Tibial artery (tissue), 4 donors: ENCODE results near the gene USP5.
"Not testable (repeated sequence)": the region's sequence is repeated elsewhere in the genome, so short reads cannot be mapped to it uniquely, and the experiment has no call there.

ENCODE experiments used
- DNase-seq, 2 donors: peaks; one replicate each; pipeline ENCODE4 v3.0.0-alpha.2; 2019
- H3K27ac ChIP-seq, 2 donors: fragments of 200-600 bp; sonication (generic) in 1 of 2; 1 replicate in 1 of 2; 2 replicates in 1 of 2; pipeline ENCODE4 v1.5.1; 2018 to 2019; ENCODE audit warnings: mild to moderate bottlenecking in 1 of 2
- H3K27me3 ChIP-seq, 2 donors: fragments of 200-600 bp; sonication (generic) in 1 of 2; one replicate each; pipeline versions ENCODE4 v1.5.1 to v1.6.0; 2016 to 2019
- H3K36me3 ChIP-seq, 3 donors: fragments of 200-600 bp; sonication (generic) in 2 of 3; one replicate each; pipeline ENCODE4 v1.5.1; 2016 to 2019; ENCODE audit warnings: mild to moderate bottlenecking in 2 of 3
- H3K4me1 ChIP-seq, 4 donors: fragments of 200-600 bp; sonication (generic) in 2 of 4; 1 replicate in 3 of 4; 2 replicates in 1 of 4; pipeline ENCODE4 v1.5.1; 2016 to 2019
- H3K4me3 ChIP-seq, 2 donors: fragments of 200-600 bp; sonication (generic) in 1 of 2; 1 replicate in 1 of 2; 2 replicates in 1 of 2; pipeline ENCODE4 v1.5.1; 2018 to 2019; ENCODE audit warnings: mild to moderate bottlenecking in 2 of 2
- H3K9me3 ChIP-seq, 3 donors: fragments of 200-600 bp; sonication (generic) in 1 of 3; one replicate each; pipeline ENCODE4 v1.5.1; 2016 to 2019
- CTCF ChIP-seq, 2 experiments: fragments of 200-600 bp in 1 of 2; fragments of 450-650 bp in 1 of 2; IDR thresholded peaks; one replicate each; pipeline ENCODE4 v1.5.1; 2017 to 2019; ENCODE audit warnings: antibody characterized with exemption in 2 of 2, mild to moderate bottlenecking in 1 of 2, moderate library complexity in 1 of 2
- intact Hi-C: fragments of 100-400 bp; cut with DNase I; formaldehyde crosslinking; loops from one replicate; pipeline ENCODE4 v1.15.0; 2023; ENCODE audit warnings: low total_unique reads

USP5 gene

GRCh38 chr12:6890789-6891645 is 39.1 kb downstream of the USP5 start:
- Histone ChIP-seq H3K9me3 (no peaks in the 10 kb centered on the region), H3K4me1 (peaks cover 0 to 15% (median 5%) of the 10 kb centered on the region in 4 donors), H3K36me3 (no peaks in the 10 kb centered on the region), H3K27ac (peak overlapping the region; percentile 80 to 93), H3K4me3 (peak overlapping the region; percentile 53 to 58), H3K27me3 (peaks cover 0 to 3% of the 10 kb centered on the region in 2 donors)
- peak; percentile 94 to 99 for DNase-seq
- TF ChIP-seq CTCF (IDR thresholded peaks at IDR 0.05) = peak; percentile 89 to 92
- intact Hi-C loops = no loop called here

GRCh38 chr12:6891646-6892001 is 39.7 kb downstream of the USP5 start:
- peak overlapping the region; percentile 53 to 58 for H3K4me3 ChIP-seq
- peak overlapping the region; percentile 80 to 93 for H3K27ac ChIP-seq
- peaks cover 0 to 3% of the 10 kb centered on the region in 2 donors for H3K27me3 ChIP-seq
- no peaks in the 10 kb centered on the region for H3K9me3 ChIP-seq
- no peak for TF ChIP-seq CTCF (IDR thresholded peaks at IDR 0.05)
- no peak for DNase-seq
- peaks cover 0 to 15% (median 5%) of the 10 kb centered on the region in 4 donors for H3K4me1 ChIP-seq
- no peaks in the 10 kb centered on the region for H3K36me3 ChIP-seq
- intact Hi-C loops = no loop called here

GRCh38 chr12:6892683-6893082 is 40.7 kb downstream of the USP5 start:
- H3K9me3 ChIP-seq, H3K27ac ChIP-seq, DNase-seq, H3K36me3 ChIP-seq, intact Hi-C loops, H3K4me3 ChIP-seq, H3K27me3 ChIP-seq: not testable (repeated sequence)
- H3K4me1 ChIP-seq = peaks cover 0 to 15% (median 5%) of the 10 kb centered on the region in 4 donors

- no peak for DNase-seq
- Histone ChIP-seq H3K9me3 (no peaks in the 10 kb centered on the region), H3K27me3 (peaks cover 0 to 3% of the 10 kb centered on the region in 2 donors), H3K4me3 (no peak overlapping the region), H3K27ac (no peak overlapping the region), H3K4me1 (peaks cover 0 to 15% (median 5%) of the 10 kb centered on the region in 4 donors), H3K36me3 (no peaks in the 10 kb centered on the region)
- no peak for TF ChIP-seq CTCF (IDR thresholded peaks at IDR 0.05)
- intact Hi-C loops = no loop called here
These were observed 42.4 kb downstream of the USP5 start for GRCh38 chr12:6894321-6894720.

GRCh38 chr12:6896846-6897435 is 45.0 kb downstream of the USP5 start:
- DNase-seq = no peak
- Histone ChIP-seq H3K4me3 (no peak overlapping the region), H3K36me3 (no peaks in the 10 kb centered on the region), H3K9me3 (no peaks in the 10 kb centered on the region), H3K27me3 (no peaks in the 10 kb centered on the region), H3K4me1 (peaks cover 0 to 3% (median 0%) of the 10 kb centered on the region in 4 donors), H3K27ac (no peak overlapping the region)
- intact Hi-C loops = no loop called here
- TF ChIP-seq CTCF (IDR thresholded peaks at IDR 0.05) = no peak

GRCh38 chr12:6899427-6899826 is 47.5 kb downstream of the USP5 start:
- H3K4me3 ChIP-seq = no peak overlapping the region
- intact Hi-C loops = no loop called here
- no peak for DNase-seq
- TF ChIP-seq CTCF (IDR thresholded peaks at IDR 0.05) = no peak
- no peaks in the 10 kb centered on the region for H3K36me3 ChIP-seq
- H3K4me1 ChIP-seq = peaks cover 0 to 8% (median 0%) of the 10 kb centered on the region in 4 donors
- no peaks in the 10 kb centered on the region for H3K27me3 ChIP-seq
- no peak overlapping the region for H3K27ac ChIP-seq
- H3K9me3 ChIP-seq = no peaks in the 10 kb centered on the region
